HFFc6 (cell line): ENCODE results near the gene SDCBP2. TPM values are rescaled to one million over a fixed set of nuclear protein-coding genes. Genes with fewer than 3 reads are reported as not detected.

Experiments used
- DNase-seq: peaks from one replicate; pipeline ENCODE4 v3.0.0-alpha.2; 2018
- H3K27ac Mint-ChIP-seq: 2 replicates; pipeline ENCODE4 v1.8.0; 2020; ENCODE audit warnings: mild to moderate bottlenecking, mixed read lengths
- H3K27me3 Mint-ChIP-seq: 2 replicates; pipeline ENCODE4 v1.8.0; 2021; ENCODE audit warnings: mild to moderate bottlenecking, moderate library complexity, mixed read lengths; ENCODE audit not compliant: insufficient read depth
- H3K36me3 Mint-ChIP-seq: 2 replicates; pipeline ENCODE4 v1.8.0; 2021; ENCODE audit warnings: low read depth, mixed read lengths
- H3K4me1 Mint-ChIP-seq: 2 replicates; pipeline ENCODE4 v1.8.0; 2020; ENCODE audit warnings: low read depth, mixed read lengths
- H3K4me3 Mint-ChIP-seq: 2 replicates; pipeline ENCODE4 v1.8.0; 2020; ENCODE audit warnings: mild to moderate bottlenecking, moderate library complexity, mixed read lengths
- H3K9me3 Mint-ChIP-seq: 2 replicates; pipeline ENCODE4 v1.8.0; 2020; ENCODE audit warnings: mild to moderate bottlenecking, mixed read lengths
- CTCF ChIP-seq: fragments of 200-600 bp; sonication (generic); IDR thresholded peaks from 2 replicates; pipeline ENCODE4 v1.5.0; 2021; ENCODE audit warnings: antibody characterized with exemption, mild to moderate bottlenecking
- total RNA-seq, 6 experiments: library from RNA; stranded (reverse); fragmentation: NEBNext Ultra II Directional; extraction: Animal tissue kit (Norgen Biotek cat#: 25700); gene quantifications; 2 replicates in 1 of 6; 3 replicates in 5 of 6; pipeline ENCODE4 v1.2.3, GENCODE V29; 2021

SDCBP2 gene
- total RNA-seq, 6 experiments from 2014 or later: 0.51 to 1.5 (median 0.76) TPM

DNA sequence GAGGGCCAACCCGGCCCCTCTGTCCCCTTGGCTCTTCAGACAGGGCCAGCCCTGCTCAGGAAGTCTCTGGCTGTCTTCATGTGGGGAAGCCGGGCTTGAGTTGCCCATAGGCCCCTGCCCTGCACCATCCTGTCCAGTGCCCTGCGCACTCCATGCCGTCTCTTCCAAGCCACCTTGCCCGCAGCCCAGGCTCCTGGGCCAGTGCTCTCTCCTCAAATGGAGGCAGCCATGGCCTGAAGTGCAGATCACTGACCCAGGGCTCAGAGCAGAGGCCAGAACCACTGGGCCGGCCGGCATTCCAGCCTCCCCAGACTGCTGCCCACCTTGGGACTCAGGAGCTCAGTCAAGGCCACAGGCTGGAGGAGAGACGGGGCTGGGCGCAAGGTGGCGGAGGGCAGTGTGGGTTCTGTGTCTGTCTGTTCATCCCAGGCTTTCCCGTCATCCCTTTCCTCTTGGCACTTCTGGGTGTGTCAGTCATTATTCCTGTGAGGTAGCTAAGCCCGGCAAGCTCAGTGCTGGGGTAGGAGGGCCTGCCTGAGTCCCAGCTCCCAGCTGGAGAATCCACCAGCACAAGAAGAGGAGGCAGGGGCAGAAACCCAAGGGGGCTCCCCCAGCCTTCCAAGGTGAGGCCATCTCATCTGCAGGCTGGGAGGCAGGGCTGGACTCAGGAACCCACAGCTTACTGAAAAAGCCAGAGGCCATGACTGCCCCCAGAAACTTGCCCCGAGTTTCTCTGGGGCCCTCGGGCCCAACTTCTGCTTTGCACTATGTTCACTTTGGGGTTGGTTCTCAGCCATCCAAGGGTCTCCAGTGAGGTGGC lies 22.4 kb downstream of the SDCBP2 start:
- Mint-ChIP-seq H3K27me3 (peaks cover 1% of the 10 kb centered on the region), H3K4me3 (no peak overlapping the region), H3K27ac (no peak overlapping the region), H3K9me3 (no peaks in the 10 kb centered on the region), H3K36me3 (0 out of 2 replicates have a peak, but pooled peaks cover 10% of the 10 kb centered on the region), H3K4me1 (no peaks in the 10 kb centered on the region)
- DNase-seq: no peak
- TF ChIP-seq CTCF: no peak

DNA sequence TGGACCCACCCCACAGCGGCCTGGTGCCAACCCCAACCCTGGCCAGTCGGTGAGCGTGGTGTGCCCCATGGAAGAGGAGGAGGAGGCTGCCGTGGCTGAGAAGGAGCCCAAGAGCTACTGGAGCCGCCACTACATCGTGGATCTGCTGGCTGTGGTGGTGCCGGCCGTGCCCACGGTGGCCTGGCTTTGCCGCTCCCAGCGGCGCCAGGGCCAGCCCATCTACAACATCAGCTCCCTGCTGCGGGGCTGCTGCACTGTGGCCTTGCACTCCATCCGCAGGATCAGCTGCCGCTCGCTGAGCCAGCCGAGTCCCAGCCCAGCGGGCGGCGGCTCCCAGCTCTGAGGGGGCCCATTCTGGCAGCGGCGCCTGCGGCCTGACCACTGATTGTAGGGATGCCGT lies 23.2 kb downstream of the SDCBP2 start:
- no peak for TF ChIP-seq CTCF
- H3K36me3 Mint-ChIP-seq: 0 out of 2 replicates have a peak, but pooled peaks cover 10% of the 10 kb centered on the region
- H3K4me3 Mint-ChIP-seq: no peak overlapping the region
- peaks cover 8% of the 10 kb centered on the region for H3K4me1 Mint-ChIP-seq
- no peak for DNase-seq
- no peak overlapping the region for H3K27ac Mint-ChIP-seq
- H3K27me3 Mint-ChIP-seq: peaks cover 1% of the 10 kb centered on the region
- no peaks in the 10 kb centered on the region for H3K9me3 Mint-ChIP-seq

DNA sequence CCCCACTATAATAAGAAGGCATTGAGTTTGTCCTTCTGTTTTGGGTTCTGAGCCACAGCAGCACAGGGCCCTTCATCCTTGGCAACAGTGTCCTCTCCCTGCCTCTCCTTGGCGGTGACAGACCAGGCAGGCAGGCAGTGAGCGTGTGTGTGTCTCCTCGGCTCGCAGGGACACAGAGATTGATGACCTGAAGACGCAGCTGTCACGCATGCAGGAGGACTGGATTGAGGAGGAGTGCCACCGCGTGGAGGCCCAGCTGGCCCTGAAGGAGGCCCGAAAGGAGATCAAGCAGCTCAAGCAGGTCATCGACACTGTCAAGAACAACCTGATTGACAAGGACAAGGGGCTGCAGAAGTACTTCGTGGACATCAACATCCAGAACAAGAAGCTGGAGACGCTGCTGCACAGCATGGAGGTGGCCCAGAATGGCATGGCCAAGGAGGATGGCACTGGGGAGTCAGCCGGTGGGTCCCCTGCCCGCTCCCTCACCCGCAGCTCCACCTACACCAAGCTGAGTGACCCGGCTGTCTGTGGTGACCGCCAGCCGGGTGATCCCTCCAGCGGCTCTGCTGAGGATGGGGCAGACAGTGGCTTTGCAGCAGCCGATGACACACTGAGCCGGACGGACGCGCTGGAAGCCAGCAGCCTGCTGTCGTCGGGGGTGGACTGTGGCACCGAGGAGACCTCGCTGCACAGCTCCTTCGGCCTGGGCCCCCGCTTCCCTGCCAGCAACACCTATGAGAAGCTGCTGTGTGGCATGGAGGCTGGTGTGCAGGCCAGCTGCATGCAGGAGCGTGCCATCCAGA lies 24.0 kb downstream of the SDCBP2 start:
- DNase-seq: no peak
- no peak overlapping the region for H3K27ac Mint-ChIP-seq
- no peak for TF ChIP-seq CTCF
- H3K36me3 Mint-ChIP-seq: 0 out of 2 replicates have a peak, but pooled peaks cover 10% of the 10 kb centered on the region
- peaks cover 13% of the 10 kb centered on the region for H3K4me1 Mint-ChIP-seq
- H3K4me3 Mint-ChIP-seq: no peak overlapping the region
- H3K27me3 Mint-ChIP-seq: peaks cover 1% of the 10 kb centered on the region
- no peaks in the 10 kb centered on the region for H3K9me3 Mint-ChIP-seq

- no peak for TF ChIP-seq CTCF
- H3K27me3 Mint-ChIP-seq: peaks cover 1% of the 10 kb centered on the region
- peaks cover 13% of the 10 kb centered on the region for H3K4me1 Mint-ChIP-seq
- no peaks in the 10 kb centered on the region for H3K9me3 Mint-ChIP-seq
- no peak for DNase-seq
- peaks cover 10% of the 10 kb centered on the region; the same call in 1 of the 2 replicates for H3K36me3 Mint-ChIP-seq
- H3K4me3 Mint-ChIP-seq: no peak overlapping the region
- no peak overlapping the region for H3K27ac Mint-ChIP-seq
These were observed 26.0 kb downstream of the SDCBP2 start for GRCh38 chr20:1302685-1303541.

DNA sequence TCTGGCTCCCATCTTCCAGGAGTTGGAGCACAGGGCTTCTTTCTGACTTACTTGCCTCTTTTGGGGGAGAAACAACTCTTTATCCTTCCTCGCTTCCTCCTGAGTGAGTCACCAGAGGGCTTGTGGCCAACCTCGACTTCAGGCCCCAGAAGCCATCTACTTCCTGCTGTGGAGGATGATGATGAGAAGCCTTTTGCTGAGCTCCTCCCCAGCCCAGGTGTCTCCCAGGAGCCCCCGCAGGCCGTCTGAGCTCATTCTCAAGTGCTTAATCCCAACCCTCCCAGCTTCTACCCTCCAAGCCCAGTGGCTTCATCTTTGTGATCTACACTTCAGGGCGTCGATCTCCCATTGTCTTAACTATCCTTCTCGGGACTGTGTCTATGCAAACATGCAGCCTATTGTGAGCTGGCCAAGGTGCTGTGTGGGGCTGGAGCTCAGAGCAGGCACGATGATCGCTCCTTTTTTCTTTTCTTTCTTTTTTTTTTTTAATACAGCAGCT lies 27.9 kb downstream of the SDCBP2 start:
- Mint-ChIP-seq H3K9me3 (no peaks in the 10 kb centered on the region), H3K27ac (peak overlapping the region; percentile 85), H3K27me3 (no peaks in the 10 kb centered on the region; the same call in none of the 2 replicates), H3K4me3 (peak overlapping the region; percentile 18), H3K4me1 (peaks cover 13% of the 10 kb centered on the region), H3K36me3 (peaks cover 10% of the 10 kb centered on the region; the same call in 1 of the 2 replicates)
- peak; percentile 31 for DNase-seq
- no peak for TF ChIP-seq CTCF
